Hepatocyte (in vitro differentiated cells): Measurements from ENCODE around the gene SPATA12. TPM values are rescaled to one million over a fixed set of nuclear protein-coding genes. Genes with fewer than 3 reads are reported as not detected.

ENCODE experiments used
- DNase-seq: peaks from one replicate; pipeline ENCODE4 v3.0.0-alpha.2; 2016; ENCODE audit warnings: low spot score
- H2AFZ ChIP-seq: fragments of 200-600 bp; sonication (generic); 2 replicates; pipeline ENCODE4 v1.6.0; 2016; ENCODE audit warnings: antibody characterized with exemption, mild to moderate bottlenecking
- H3K27ac ChIP-seq: fragments of 200-600 bp; sonication (generic); 2 replicates; pipeline ENCODE4 v1.5.1; 2016; ENCODE audit warnings: mild to moderate bottlenecking
- H3K27me3 ChIP-seq: fragments of 200-600 bp; sonication (generic); 2 replicates; pipeline ENCODE4 v1.6.1; 2016
- H3K36me3 ChIP-seq: fragments of 200-600 bp; sonication (generic); replicated peaks from 2 replicates; pipeline ENCODE4 v1.5.1; 2016; ENCODE audit warnings: low read depth; ENCODE audit not compliant: insufficient read depth
- H3K4me1 ChIP-seq: fragments of 200-600 bp; sonication (generic); 2 replicates; pipeline ENCODE4 v1.5.1; 2016; ENCODE audit warnings: mild to moderate bottlenecking, moderate library complexity; ENCODE audit not compliant: insufficient read depth
- H3K4me2 ChIP-seq: fragments of 200-600 bp; sonication (generic); 2 replicates; pipeline ENCODE4 v1.6.0; 2016
- H3K4me3 ChIP-seq: fragments of 200-600 bp; sonication (generic); 2 replicates; pipeline ENCODE4 v1.5.1; 2016; ENCODE audit warnings: mild to moderate bottlenecking
- H3K79me2 ChIP-seq: fragments of 200-600 bp; sonication (generic); 2 replicates; pipeline ENCODE4 v1.6.0; 2017; ENCODE audit warnings: mild to moderate bottlenecking
- H3K9me2 ChIP-seq: fragments of 200-600 bp; sonication (generic); replicated peaks from 2 replicates; pipeline ENCODE4 v1.6.0; 2017; ENCODE audit warnings: mild to moderate bottlenecking; ENCODE audit not compliant: insufficient read depth
- H3K9me3 ChIP-seq: fragments of 200-600 bp; sonication (generic); 2 replicates; pipeline ENCODE4 v1.5.1; 2016; ENCODE audit warnings: low read depth, mild to moderate bottlenecking
- H4K20me1 ChIP-seq: fragments of 200-600 bp; sonication (generic); 2 replicates; pipeline ENCODE4 v1.6.0; 2016; ENCODE audit warnings: mild to moderate bottlenecking; ENCODE audit not compliant: insufficient read depth, poor library complexity, severe bottlenecking
- CTCF ChIP-seq: fragments of 200-600 bp; sonication (generic); IDR thresholded peaks from 2 replicates; pipeline ENCODE4 v1.5.1; 2016; ENCODE audit warnings: antibody characterized with exemption, mild to moderate bottlenecking; ENCODE audit not compliant: poor library complexity
- EZH2 ChIP-seq: fragments of 200-600 bp; sonication (generic); IDR thresholded peaks from 2 replicates; pipeline ENCODE4 v1.6.1; 2016; ENCODE audit warnings: antibody characterized with exemption, mild to moderate bottlenecking, borderline replicate concordance
- EZH2phosphoT487 ChIP-seq: fragments of 200-600 bp; sonication (generic); IDR thresholded peaks from one replicate; pipeline ENCODE4 v1.6.1; 2018; ENCODE audit warnings: antibody characterized with exemption, mild to moderate bottlenecking, low read depth, moderate library complexity; ENCODE audit not compliant: unreplicated experiment, severe bottlenecking
- WGBS: methylation state at CpG from one replicate; pipeline ENCODE4 v1.1.6; 2016; ENCODE audit warnings: low lambda C conversion rate; ENCODE audit errors: missing lambda C conversion rate; 5-methylcytosine and 5-hydroxymethylcytosine counted together
- polyA plus RNA-seq: library from polyadenylated mRNA; unstranded; fragments of >200 nt; fragmentation: Nextera tagmentation; extraction: Ambion mirVana; gene quantifications from 2 replicates; pipeline ENCODE4 v1.2.1, GENCODE V29; 2016
- total RNA-seq: library from RNA; depleted of rRNA; stranded (reverse); fragments of >200 nt; gene quantifications from 2 replicates; pipeline ENCODE4 v1.2.3, GENCODE V29; 2014

Gene SPATA12
- total and polyA plus RNA-seq, 2 experiments from 2014 or later: 0.10 to 0.25 TPM

- Histone ChIP-seq H3K4me3 (no peak overlapping the region), H3K4me2 (no peak overlapping the region), H3K79me2 (no peaks in the 10 kb centered on the region), H4K20me1 (no peaks in the 10 kb centered on the region), H3K4me1 (no peaks in the 10 kb centered on the region), H3K27ac (no peak overlapping the region), H3K36me3 (no peaks in the 10 kb centered on the region), H3K9me2 (no peaks in the 10 kb centered on the region), H3K27me3 (no peaks in the 10 kb centered on the region), H3K9me3 (no peaks in the 10 kb centered on the region), H2AFZ (no peak overlapping the region)
- TF ChIP-seq EZH2phosphoT487: no peak
- no peak for TF ChIP-seq EZH2
- TF ChIP-seq CTCF: no peak
- DNase-seq: no peak
- WGBS: 97% methylated on average over 8 of the region's 8 CpGs
Measured at GRCh38 chr3:57108684-57109083, 48.2 kb downstream of the SPATA12 start.

- 88% methylated on average over 15 of the region's 15 CpGs for WGBS
- no peak overlapping the region for H2AFZ ChIP-seq
- no peaks in the 10 kb centered on the region for H3K9me3 ChIP-seq
- no peak for DNase-seq
- no peaks in the 10 kb centered on the region for H3K79me2 ChIP-seq
- H3K4me2 ChIP-seq: no peak overlapping the region
- TF ChIP-seq EZH2: no peak
- TF ChIP-seq EZH2phosphoT487: no peak
- TF ChIP-seq CTCF: no peak
- no peaks in the 10 kb centered on the region for H3K27me3 ChIP-seq
- H3K36me3 ChIP-seq: no peaks in the 10 kb centered on the region
- H3K27ac ChIP-seq: no peak overlapping the region
- no peaks in the 10 kb centered on the region for H3K9me2 ChIP-seq
- no peaks in the 10 kb centered on the region for H4K20me1 ChIP-seq
- H3K4me3 ChIP-seq: no peak overlapping the region
- H3K4me1 ChIP-seq: no peaks in the 10 kb centered on the region
Measured at GRCh38 chr3:57109437-57110199, 49.2 kb downstream of the SPATA12 start.

- Histone ChIP-seq H3K79me2 (no peaks in the 10 kb centered on the region), H3K27me3 (no peaks in the 10 kb centered on the region), H3K9me2 (no peaks in the 10 kb centered on the region), H3K9me3 (no peaks in the 10 kb centered on the region), H3K4me3 (no peak overlapping the region), H3K4me1 (no peaks in the 10 kb centered on the region), H3K4me2 (no peak overlapping the region), H3K27ac (no peak overlapping the region), H2AFZ (no peak overlapping the region), H3K36me3 (no peaks in the 10 kb centered on the region), H4K20me1 (no peaks in the 10 kb centered on the region)
- TF ChIP-seq CTCF (no peak), EZH2phosphoT487 (no peak), EZH2 (no peak)
- DNase-seq: no peak
- 87% methylated on average over 4 of the region's 4 CpGs for WGBS
Measured at GRCh38 chr3:57110214-57110613, 49.8 kb downstream of the SPATA12 start.
